Neuronal stem cell (in vitro differentiated cells): ENCODE results near the gene MARK3.

Experiments
- DNase-seq: peaks from one replicate; pipeline ENCODE4 v3.0.0-alpha.2; 2013; ENCODE audit warnings: low spot score
- H2AFZ ChIP-seq: one replicate; pipeline ENCODE4 v1.6.1; 2013; ENCODE audit warnings: mild to moderate bottlenecking, low read length, inconsistent platforms
- H2AK5ac ChIP-seq: 2 replicates; pipeline ENCODE4 v1.6.1; 2013; ENCODE audit warnings: low read depth, mild to moderate bottlenecking, inconsistent platforms, low read length, moderate library complexity, mixed read lengths
- H2BK120ac ChIP-seq: 2 replicates; pipeline ENCODE4 v1.6.1; 2013; ENCODE audit warnings: low read depth, mild to moderate bottlenecking, inconsistent platforms, low read length, moderate library complexity, mixed read lengths
- H2BK12ac ChIP-seq: one replicate; pipeline ENCODE4 v1.6.1; 2013; ENCODE audit warnings: low read length, inconsistent platforms
- H2BK15ac ChIP-seq: 2 replicates; pipeline ENCODE4 v1.6.1; 2013; ENCODE audit warnings: mild to moderate bottlenecking, low read length, inconsistent platforms, mixed read lengths
- H2BK5ac ChIP-seq: one replicate; pipeline ENCODE4 v1.6.1; 2013; ENCODE audit warnings: inconsistent platforms, mild to moderate bottlenecking, low read length, moderate library complexity
- H3K14ac ChIP-seq: one replicate; pipeline ENCODE4 v1.6.1; 2013; ENCODE audit warnings: low read length, inconsistent platforms
- H3K18ac ChIP-seq: 2 replicates; pipeline ENCODE4 v1.6.1; 2013; ENCODE audit warnings: low read length, inconsistent platforms
- H3K23ac ChIP-seq: 2 replicates; pipeline ENCODE4 v1.6.1; 2013; ENCODE audit warnings: low read depth, mild to moderate bottlenecking, mixed read lengths, low read length, inconsistent platforms; ENCODE audit not compliant: poor library complexity
- H3K27ac ChIP-seq: replicated peaks from 3 replicates; pipeline ENCODE4 v1.5.1; 2013; ENCODE audit warnings: low read length, inconsistent platforms
- H3K27me3 ChIP-seq, 3 experiments: 2 replicates each; pipeline ENCODE4 v1.6.1; 2013; ENCODE audit warnings: low read length in 3 of 3, mild to moderate bottlenecking in 2 of 3, inconsistent platforms in 1 of 3, low read depth in 1 of 3, mixed read lengths in 1 of 3, moderate library complexity in 1 of 3; ENCODE audit not compliant: control insufficient read depth in 3 of 3, insufficient read depth in 3 of 3
- H3K36me3 ChIP-seq, 2 donors: replicated peaks in 1 of 2; 2 replicates each; pipeline ENCODE4 v1.6.1; 2013; ENCODE audit warnings: low read length in 2 of 2; ENCODE audit not compliant: control insufficient read depth in 2 of 2, insufficient read depth in 2 of 2
- H3K4ac ChIP-seq: 2 replicates; pipeline ENCODE4 v1.6.1; 2013; ENCODE audit warnings: inconsistent platforms, mild to moderate bottlenecking, low read length, moderate library complexity
- H3K4me1 ChIP-seq, 2 donors: 1 replicate in 1 of 2; 2 replicates in 1 of 2; pipeline ENCODE4 v1.6.1; 2013; ENCODE audit warnings: low read length in 2 of 2, low read depth in 1 of 2; ENCODE audit not compliant: control insufficient read depth in 2 of 2, insufficient read depth in 1 of 2
- H3K4me2 ChIP-seq: one replicate; pipeline ENCODE4 v1.6.1; 2013; ENCODE audit warnings: mild to moderate bottlenecking, low read length, inconsistent platforms; ENCODE audit not compliant: insufficient read depth, poor library complexity, severe bottlenecking
- H3K4me3 ChIP-seq, 2 donors: 2 replicates each; pipeline ENCODE4 v1.5.1; 2013; ENCODE audit warnings: low read length in 2 of 2, mild to moderate bottlenecking in 2 of 2, inconsistent platforms in 1 of 2, moderate library complexity in 1 of 2
- H3K79me1 ChIP-seq: one replicate; pipeline ENCODE4 v1.6.1; 2013; ENCODE audit warnings: low read depth, mild to moderate bottlenecking, inconsistent platforms, low read length, moderate library complexity
- H3K9ac ChIP-seq: one replicate; pipeline ENCODE4 v1.6.1; 2013; ENCODE audit warnings: mild to moderate bottlenecking, low read depth, low read length, inconsistent platforms; ENCODE audit not compliant: poor library complexity
- H3K9me3 ChIP-seq, 2 donors: replicated peaks in 1 of 2; 2 replicates each; pipeline versions ENCODE3 to v1.6.1; 2013; ENCODE audit warnings: low read length in 2 of 2, mild to moderate bottlenecking in 2 of 2, inconsistent platforms in 1 of 2, low read depth in 1 of 2, mixed read lengths in 1 of 2, moderate library complexity in 1 of 2; ENCODE audit not compliant: control insufficient read depth in 2 of 2, insufficient read depth in 1 of 2
- H4K8ac ChIP-seq: one replicate; pipeline ENCODE4 v1.6.1; 2013; ENCODE audit warnings: low read depth, mild to moderate bottlenecking, inconsistent platforms, low read length, moderate library complexity
- H4K91ac ChIP-seq: one replicate; pipeline ENCODE4 v1.6.1; 2013; ENCODE audit warnings: low read length, low read depth, mild to moderate bottlenecking, inconsistent platforms; ENCODE audit not compliant: poor library complexity
- WGBS, 2 donors: extraction: QIAGEN DNeasy Blood & Tissue Kit; methylation state at CpG; one replicate each; pipeline ENCODE4 v1.1.7; 2013; ENCODE audit warnings: missing lambda C conversion rate in 2 of 2, mixed read lengths in 1 of 2; ENCODE audit not compliant: insufficient read length in 2 of 2, insufficient replicate concordance in 1 of 2; ENCODE audit errors: extremely low coverage in 2 of 2; 5-methylcytosine and 5-hydroxymethylcytosine counted together

The MARK3 gene

GRCh38 chr14:103491691-103492090 lies 106.5 kb downstream of the MARK3 start:
- no peaks in the 10 kb centered on the region for H3K27me3 ChIP-seq
- no peak overlapping the region for H4K8ac ChIP-seq
- no peaks in the 10 kb centered on the region for H3K79me1 ChIP-seq
- H2BK12ac ChIP-seq, result no peak overlapping the region
- H3K9ac ChIP-seq, result no peak overlapping the region
- H2AK5ac ChIP-seq, result no peak overlapping the region
- no peak overlapping the region for H3K4ac ChIP-seq
- H3K9me3 ChIP-seq, result no peaks in the 10 kb centered on the region
- H3K36me3 ChIP-seq, result peaks cover 14 to 91% of the 10 kb centered on the region in 2 donors
- WGBS, 2 donors, result no CpG with 5 or more reads among the region's 10 CpGs
- DNase-seq, result no peak
- H3K18ac ChIP-seq, result no peak overlapping the region
- H3K27ac ChIP-seq, result no peak overlapping the region
- H2BK5ac ChIP-seq, result no peak overlapping the region
- H3K14ac ChIP-seq, result no peak overlapping the region
- H3K23ac ChIP-seq, result no peak overlapping the region
- no peak overlapping the region for H2AFZ ChIP-seq
- no peak overlapping the region for H4K91ac ChIP-seq
- no peak overlapping the region for H3K4me2 ChIP-seq
- peaks cover 0 to 3% of the 10 kb centered on the region in 2 donors for H3K4me1 ChIP-seq
- H2BK15ac ChIP-seq, result no peak overlapping the region
- H2BK120ac ChIP-seq, result no peak overlapping the region
- H3K4me3 ChIP-seq, result no peak overlapping the region

- Histone ChIP-seq H3K79me1 (no peaks in the 10 kb centered on the region), H4K91ac (no peak overlapping the region), H3K14ac (no peak overlapping the region), H3K18ac (no peak overlapping the region), H3K4me1 (peaks cover 0 to 3% of the 10 kb centered on the region in 2 donors), H3K4me2 (no peak overlapping the region), H3K9me3 (no peaks in the 10 kb centered on the region), H2BK12ac (no peak overlapping the region), H3K23ac (no peak overlapping the region), H4K8ac (no peak overlapping the region), H3K36me3 (peaks cover 13 to 92% of the 10 kb centered on the region in 2 donors), H3K27ac (no peak overlapping the region), H3K4ac (no peak overlapping the region), H3K27me3 (no peaks in the 10 kb centered on the region), H3K4me3 (no peak overlapping the region), H3K9ac (no peak overlapping the region), H2AK5ac (no peak overlapping the region), H2BK5ac (no peak overlapping the region), H2BK120ac (no peak overlapping the region), H2AFZ (no peak overlapping the region), H2BK15ac (no peak overlapping the region)
- no CpG with 5 or more reads among the region's 6 CpGs for WGBS, 2 donors
- no peak for DNase-seq
Observed at GRCh38 chr14:103492156-103492925, 107.1 kb downstream of the MARK3 start.

GRCh38 chr14:103495854-103496253 lies 110.6 kb downstream of the MARK3 start:
- Histone ChIP-seq H3K36me3 (peaks cover 13 to 91% of the 10 kb centered on the region in 2 donors), H3K18ac (no peak overlapping the region), H3K27ac (no peak overlapping the region), H2AK5ac (no peak overlapping the region), H3K23ac (no peak overlapping the region), H2AFZ (no peak overlapping the region), H3K4me3 (no peak overlapping the region), H3K4ac (no peak overlapping the region), H3K9me3 (no peaks in the 10 kb centered on the region), H3K4me2 (no peak overlapping the region), H3K9ac (no peak overlapping the region), H2BK12ac (no peak overlapping the region), H3K4me1 (peaks cover 0 to 7% of the 10 kb centered on the region in 2 donors), H3K79me1 (peaks cover 4% of the 10 kb centered on the region), H4K91ac (no peak overlapping the region), H4K8ac (no peak overlapping the region), H2BK15ac (no peak overlapping the region), H3K14ac (no peak overlapping the region), H3K27me3 (no peaks in the 10 kb centered on the region), H2BK5ac (no peak overlapping the region), H2BK120ac (no peak overlapping the region)
- no peak for DNase-seq
- no CpG with 5 or more reads among the region's 2 CpGs for WGBS, 2 donors

DNA sequence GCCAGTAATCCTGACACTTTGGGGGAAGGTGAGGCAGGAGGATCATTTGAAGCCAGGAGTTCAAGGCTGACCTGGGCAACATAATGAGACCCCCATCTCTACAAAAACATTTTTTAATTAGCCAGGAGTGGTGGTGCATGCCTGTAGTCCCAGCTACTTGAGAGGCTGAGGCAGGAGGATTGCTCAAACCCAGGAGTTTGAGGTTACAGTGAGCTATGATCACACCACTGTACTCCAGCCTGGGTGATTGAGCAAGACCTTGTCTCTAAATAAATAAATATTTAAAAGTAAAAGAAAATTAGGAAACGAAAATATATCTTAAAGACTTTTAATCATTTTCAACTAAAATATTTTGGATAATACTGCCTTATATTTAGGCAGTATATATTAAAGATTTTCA lies 111.6 kb downstream of the MARK3 start:
- Histone ChIP-seq H3K4me3 (no peak overlapping the region), H3K4ac (no peak overlapping the region), H3K36me3 (peaks cover 22 to 91% of the 10 kb centered on the region in 2 donors), H2AK5ac (no peak overlapping the region), H3K18ac (no peak overlapping the region), H3K4me1 (peaks cover 0 to 7% of the 10 kb centered on the region in 2 donors), H3K9me3 (no peaks in the 10 kb centered on the region), H2BK15ac (no peak overlapping the region), H3K14ac (no peak overlapping the region), H4K91ac (no peak overlapping the region), H2BK120ac (no peak overlapping the region), H4K8ac (no peak overlapping the region), H3K9ac (no peak overlapping the region), H3K27me3 (peaks cover 0 to 2% (median 0%) of the 10 kb centered on the region in 3 experiments), H3K4me2 (no peak overlapping the region), H3K27ac (no peak overlapping the region), H2AFZ (no peak overlapping the region), H2BK5ac (no peak overlapping the region), H3K23ac (no peak overlapping the region), H3K79me1 (peaks cover 5% of the 10 kb centered on the region), H2BK12ac (no peak overlapping the region)
- WGBS, 2 donors, result no CpG with 5 or more reads among the region's 1 CpG
- no peak for DNase-seq
